OCI-LY1 (cell line): ENCODE results near the gene PES1.
A peak's percentile ranks its signal among the peaks of the same experiment; 100 is the strongest.
"Not testable (repeated sequence)": the region's sequence is repeated elsewhere in the genome, so short reads cannot be mapped to it uniquely, and the experiment has no call there.

Experiments
- H2AFZ ChIP-seq: fragments of 200-600 bp; sonication (generic), shearing (Covaris generic); 2 replicates; pipeline ENCODE4 v1.6.0; 2014; ENCODE audit warnings: antibody characterized with exemption, mild to moderate bottlenecking, low read length
- H3F3A ChIP-seq: fragments of 200-600 bp; sonication (generic), shearing (Covaris generic); 2 replicates; pipeline ENCODE4 v1.6.0; 2014; ENCODE audit warnings: mild to moderate bottlenecking, antibody characterized with exemption, low read length, moderate library complexity; ENCODE audit not compliant: insufficient read depth
- H3K27ac ChIP-seq: fragments of 200-600 bp; sonication (generic); 2 replicates; pipeline ENCODE4 v1.5.1; 2014; ENCODE audit warnings: low read length, mixed run types, mild to moderate bottlenecking, low read depth; ENCODE audit not compliant: poor library complexity, severe bottlenecking
- H3K27me3 ChIP-seq: fragments of 200-600 bp; sonication (generic); 2 replicates; pipeline ENCODE4 v1.6.0; 2014; ENCODE audit warnings: antibody characterized with exemption, mild to moderate bottlenecking, low read length, moderate library complexity; ENCODE audit not compliant: insufficient read depth
- H3K36me3 ChIP-seq: fragments of 200-600 bp; sonication (generic); 2 replicates; pipeline ENCODE4 v1.6.1; 2014; ENCODE audit warnings: mild to moderate bottlenecking, antibody characterized with exemption, low read length, moderate library complexity, mixed read lengths; ENCODE audit not compliant: insufficient read depth
- H3K4me1 ChIP-seq: fragments of 200-600 bp; sonication (generic); 2 replicates; pipeline ENCODE4 v1.5.1; 2014; ENCODE audit warnings: mild to moderate bottlenecking, low read length, moderate library complexity; ENCODE audit not compliant: insufficient read depth, severe bottlenecking
- H3K4me2 ChIP-seq: fragments of 200-600 bp; sonication (generic), shearing (Covaris generic); 2 replicates; pipeline ENCODE4 v1.6.1; 2014; ENCODE audit warnings: low read length
- H3K4me3 ChIP-seq: fragments of 200-600 bp; sonication (generic); 2 replicates; pipeline ENCODE4 v1.5.1; 2014; ENCODE audit warnings: low read length, low read depth, mild to moderate bottlenecking, mixed read lengths; ENCODE audit not compliant: poor library complexity, severe bottlenecking
- H3K79me2 ChIP-seq: fragments of 200-600 bp; shearing (Covaris generic); 2 replicates; pipeline ENCODE4 v1.6.1; 2016; ENCODE audit warnings: mixed run types, low read length, mixed read lengths; ENCODE audit not compliant: insufficient read depth
- H3K9ac ChIP-seq: fragments of 200-600 bp; sonication (generic), shearing (Covaris generic); 2 replicates; pipeline ENCODE4 v1.6.1; 2014; ENCODE audit warnings: mild to moderate bottlenecking, low read length, mixed read lengths
- H3K9me2 ChIP-seq: fragments of 200-600 bp; sonication (generic), shearing (Covaris generic); 2 replicates; pipeline ENCODE4 v1.6.1; 2014; ENCODE audit warnings: low read depth, mild to moderate bottlenecking, low read length, mixed read lengths
- H3K9me3 ChIP-seq: fragments of 200-600 bp; shearing (Covaris generic); 2 replicates; pipeline ENCODE4 v1.6.1; 2014; ENCODE audit warnings: low read length, mixed read lengths
- H4K20me1 ChIP-seq: fragments of 200-600 bp; sonication (generic), shearing (Covaris generic); 2 replicates; pipeline ENCODE4 v1.6.0; 2016; ENCODE audit warnings: mild to moderate bottlenecking, low read length; ENCODE audit not compliant: insufficient read depth
- CTCF ChIP-seq: fragments of 200-600 bp; sonication (generic), shearing (Covaris generic); IDR thresholded peaks from 2 replicates; pipeline ENCODE4 v1.5.1; 2017; ENCODE audit warnings: mild to moderate bottlenecking, antibody characterized with exemption, low read length, moderate library complexity, mixed read lengths
- EZH2 ChIP-seq: fragments of 200-600 bp; sonication (generic), shearing (Covaris generic); IDR thresholded peaks from 2 replicates; pipeline ENCODE4 v1.8.0; 2017; ENCODE audit warnings: borderline replicate concordance, mixed run types, mild to moderate bottlenecking, antibody characterized with exemption, low read length, moderate library complexity, mixed read lengths

The PES1 gene

GRCh38 chr22:30598986-30599385, 7.3 kb upstream of the PES1 start:
- Histone ChIP-seq H3K4me3 (no peak overlapping the region), H3K27ac (no peak overlapping the region)

GRCh38 chr22:30596886-30597285, 5.2 kb upstream of the PES1 start:
- Histone ChIP-seq H3K27me3 (peaks cover 4% of the 10 kb centered on the region; the same call in 1 of the 2 replicates), H3K79me2 (no peaks in the 10 kb centered on the region), H3K4me1 (peaks cover 4% of the 10 kb centered on the region), H2AFZ (no peak overlapping the region), H3K4me2 (no peak overlapping the region), H3K27ac (no peak overlapping the region), H3K4me3 (no peak overlapping the region), H3K9ac (no peak overlapping the region), H3K9me3 (no peaks in the 10 kb centered on the region), H3F3A (no peaks in the 10 kb centered on the region), H3K36me3 (no peaks in the 10 kb centered on the region), H4K20me1 (no peaks in the 10 kb centered on the region), H3K9me2 (no peaks in the 10 kb centered on the region)
- no peak for TF ChIP-seq EZH2
- no peak for TF ChIP-seq CTCF

More at GRCh38 chr22:30598986-30599385, 7.3 kb upstream of the PES1 start:
- Histone ChIP-seq H3K4me1 (no peaks in the 10 kb centered on the region), H3K4me2 (no peak overlapping the region), H3K9me3 (no peaks in the 10 kb centered on the region), H2AFZ (no peak overlapping the region), H3K27me3 (peaks cover 4% of the 10 kb centered on the region; the same call in 1 of the 2 replicates), H3K36me3 (no peaks in the 10 kb centered on the region), H3F3A (no peaks in the 10 kb centered on the region), H3K79me2 (no peaks in the 10 kb centered on the region), H4K20me1 (no peaks in the 10 kb centered on the region), H3K9me2 (no peaks in the 10 kb centered on the region), H3K9ac (no peak overlapping the region)
- no peak for TF ChIP-seq EZH2
- TF ChIP-seq CTCF = no peak

GRCh38 chr22:30596199-30596598, 4.5 kb upstream of the PES1 start:
- no peaks in the 10 kb centered on the region for H3K9me3 ChIP-seq
- TF ChIP-seq CTCF (no peak), EZH2 (no peak)
- no peaks in the 10 kb centered on the region for H4K20me1 ChIP-seq

GRCh38 chr22:30592360-30592713, 627 bp upstream of the PES1 start:
- H3K9ac ChIP-seq = not testable (repeated sequence)

More at GRCh38 chr22:30596199-30596598, 4.5 kb upstream of the PES1 start:
- no peak overlapping the region for H3K27ac ChIP-seq
- H3K4me2 ChIP-seq = no peak overlapping the region
- H3K79me2 ChIP-seq = peaks cover 4% of the 10 kb centered on the region
- no peaks in the 10 kb centered on the region for H3K36me3 ChIP-seq
- no peak overlapping the region for H3K9ac ChIP-seq
- H3K27me3 ChIP-seq = peaks cover 4% of the 10 kb centered on the region; the same call in 1 of the 2 replicates
- H2AFZ ChIP-seq = no peak overlapping the region
- H3K4me1 ChIP-seq = peaks cover 4% of the 10 kb centered on the region
- no peaks in the 10 kb centered on the region for H3F3A ChIP-seq
- H3K9me2 ChIP-seq = no peaks in the 10 kb centered on the region
- H3K4me3 ChIP-seq = no peak overlapping the region

More at GRCh38 chr22:30592360-30592713, 627 bp upstream of the PES1 start:
- not testable (repeated sequence) for H2AFZ ChIP-seq, H3F3A ChIP-seq, H3K27ac ChIP-seq, H4K20me1 ChIP-seq, H3K27me3 ChIP-seq, H3K9me3 ChIP-seq, H3K9me2 ChIP-seq
- H3K4me1 ChIP-seq = peaks cover 17% of the 10 kb centered on the region
- H3K79me2 ChIP-seq = peaks cover 17% of the 10 kb centered on the region
- H3K36me3 ChIP-seq = peaks cover 23% of the 10 kb centered on the region
- H3K4me2 ChIP-seq = peak overlapping the region; percentile 93
- peak overlapping the region; percentile 97 for H3K4me3 ChIP-seq
